Heart left ventricle (tissue), 13 donors: Measurements from ENCODE around the gene CDC34.

Experiments
- POLR2A ChIP-seq, 2 donors: fragments of 450-650 bp; IDR thresholded peaks; one replicate each; pipeline ENCODE4 v1.6.1; 2017; ENCODE audit warnings: antibody characterized with exemption in 2 of 2, mild to moderate bottlenecking in 2 of 2, moderate library complexity in 2 of 2
- TF ChIP-seq, protein P1 (sequence below), 12 donors: fragments of 200-600 bp; sonication (generic) in 4 of 12; IDR thresholded peaks; one replicate each; pipeline versions ENCODE4 v1.5.0 to v1.8.0; 2018 to 2022; ENCODE audit warnings: antibody characterized with exemption in 12 of 12, mild to moderate bottlenecking in 5 of 12
- donor health status: ischemic (EF 13 %, LVEDD 7.1; RV severe dilation, severe dysfunction).
- donor health status: DM: no; HTN: yes; CAD: no.
- donor health status: DM: no; HTN: no; CAD: no.
- donor health status: ischemic (EF 25% LVEDD 6.9; RV normal size, moderate dysfunction).
- donor health status: ischemic (EF 25% LVEDD 5.7; RV mildly dilated, moderate dysfunction).
- donor health status: ischemic (EF 35%, LVEDD 5.7; RV mildly dilated, moderate dysfunction).
- donor health status: nonischemic (EF 11% LVEDD 7.7; RV severe dilation, severe dysfunction).
- donor health status: DM: yes; HTN: yes; CAD: no.
- donor health status: PGD.
- donor health status: ischemic (EF 29% LVEDD 5.4; RV normal size, mild dysfunction).
- donor health status: nonischemic (EF 23%, LVEDD 6.1; RV moderate dilation, normal function).

DNA sequence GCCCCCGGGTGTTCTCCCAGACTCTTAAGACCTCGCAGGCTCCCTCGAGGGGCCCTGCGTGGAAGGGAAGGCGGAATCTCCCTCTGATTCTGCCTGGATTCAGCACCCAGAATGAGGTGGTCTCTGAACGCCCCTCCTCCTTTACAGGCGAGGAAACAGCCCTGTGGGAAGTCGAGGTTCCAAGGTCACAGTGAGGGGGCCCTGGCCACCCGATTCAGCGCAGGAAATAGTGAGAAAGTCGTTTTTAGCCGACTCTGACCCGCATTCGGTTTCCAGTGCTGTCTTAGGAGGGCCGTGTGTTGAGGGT, 41.9 kb downstream of the CDC34 start:
- TF ChIP-seq, protein P1, sequence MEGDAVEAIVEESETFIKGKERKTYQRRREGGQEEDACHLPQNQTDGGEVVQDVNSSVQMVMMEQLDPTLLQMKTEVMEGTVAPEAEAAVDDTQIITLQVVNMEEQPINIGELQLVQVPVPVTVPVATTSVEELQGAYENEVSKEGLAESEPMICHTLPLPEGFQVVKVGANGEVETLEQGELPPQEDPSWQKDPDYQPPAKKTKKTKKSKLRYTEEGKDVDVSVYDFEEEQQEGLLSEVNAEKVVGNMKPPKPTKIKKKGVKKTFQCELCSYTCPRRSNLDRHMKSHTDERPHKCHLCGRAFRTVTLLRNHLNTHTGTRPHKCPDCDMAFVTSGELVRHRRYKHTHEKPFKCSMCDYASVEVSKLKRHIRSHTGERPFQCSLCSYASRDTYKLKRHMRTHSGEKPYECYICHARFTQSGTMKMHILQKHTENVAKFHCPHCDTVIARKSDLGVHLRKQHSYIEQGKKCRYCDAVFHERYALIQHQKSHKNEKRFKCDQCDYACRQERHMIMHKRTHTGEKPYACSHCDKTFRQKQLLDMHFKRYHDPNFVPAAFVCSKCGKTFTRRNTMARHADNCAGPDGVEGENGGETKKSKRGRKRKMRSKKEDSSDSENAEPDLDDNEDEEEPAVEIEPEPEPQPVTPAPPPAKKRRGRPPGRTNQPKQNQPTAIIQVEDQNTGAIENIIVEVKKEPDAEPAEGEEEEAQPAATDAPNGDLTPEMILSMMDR (IDR thresholded peaks at IDR 0.05), result no peak
- TF ChIP-seq POLR2A (IDR thresholded peaks at IDR 0.05), result no peak
